Measurements from ENCODE around the gene STXBP5. TPM values are rescaled to one million over a fixed set of nuclear protein-coding genes. Genes with fewer than 3 reads are reported as not detected.

STXBP5 gene
- total RNA-seq, 1 donor from 2014 or later: 34.8 TPM

DNA sequence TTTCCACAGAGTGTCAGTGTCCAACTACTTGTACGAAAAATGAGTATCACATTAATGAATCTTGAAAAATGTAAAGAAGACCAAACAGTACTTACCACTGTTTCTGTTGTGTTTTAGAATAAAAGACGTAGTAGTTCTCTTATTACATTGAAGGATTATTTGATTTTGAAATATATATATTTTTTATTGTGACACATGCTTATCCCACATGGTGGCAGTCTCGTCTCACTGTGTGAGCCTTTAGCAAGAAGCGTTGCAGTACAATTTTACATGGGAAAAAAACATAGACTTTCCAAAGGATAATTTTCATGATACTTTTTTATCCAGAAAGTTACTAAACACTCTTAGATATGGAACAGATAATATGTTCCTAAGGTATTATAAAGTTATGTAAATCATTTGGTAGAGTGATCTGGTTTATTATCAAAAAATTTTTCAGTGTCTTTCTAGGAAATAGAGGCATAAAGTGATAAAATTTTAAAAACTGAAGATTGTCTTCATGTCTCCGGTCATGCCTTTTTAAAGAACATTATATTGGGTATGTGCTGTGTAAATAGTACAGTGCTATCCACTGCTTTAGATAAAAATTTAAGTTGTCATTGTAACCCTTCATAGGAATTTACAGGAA is 186.8 kb downstream of the STXBP5 start:
- Mint-ChIP-seq H3K27me3 (ENCODE audit: unreplicated experiment) (no peaks in the 10 kb centered on the region), H3K27ac (ENCODE audit: unreplicated experiment) (no peak overlapping the region), H3K4me1 (ENCODE audit: unreplicated experiment) (peaks cover 28% of the 10 kb centered on the region), H3K9me3 (ENCODE audit: unreplicated experiment) (no peaks in the 10 kb centered on the region), H3K36me3 (ENCODE audit: unreplicated experiment) (no peaks in the 10 kb centered on the region), H3K4me3 (ENCODE audit: unreplicated experiment) (no peak overlapping the region)
- TF ChIP-seq, protein P1, sequence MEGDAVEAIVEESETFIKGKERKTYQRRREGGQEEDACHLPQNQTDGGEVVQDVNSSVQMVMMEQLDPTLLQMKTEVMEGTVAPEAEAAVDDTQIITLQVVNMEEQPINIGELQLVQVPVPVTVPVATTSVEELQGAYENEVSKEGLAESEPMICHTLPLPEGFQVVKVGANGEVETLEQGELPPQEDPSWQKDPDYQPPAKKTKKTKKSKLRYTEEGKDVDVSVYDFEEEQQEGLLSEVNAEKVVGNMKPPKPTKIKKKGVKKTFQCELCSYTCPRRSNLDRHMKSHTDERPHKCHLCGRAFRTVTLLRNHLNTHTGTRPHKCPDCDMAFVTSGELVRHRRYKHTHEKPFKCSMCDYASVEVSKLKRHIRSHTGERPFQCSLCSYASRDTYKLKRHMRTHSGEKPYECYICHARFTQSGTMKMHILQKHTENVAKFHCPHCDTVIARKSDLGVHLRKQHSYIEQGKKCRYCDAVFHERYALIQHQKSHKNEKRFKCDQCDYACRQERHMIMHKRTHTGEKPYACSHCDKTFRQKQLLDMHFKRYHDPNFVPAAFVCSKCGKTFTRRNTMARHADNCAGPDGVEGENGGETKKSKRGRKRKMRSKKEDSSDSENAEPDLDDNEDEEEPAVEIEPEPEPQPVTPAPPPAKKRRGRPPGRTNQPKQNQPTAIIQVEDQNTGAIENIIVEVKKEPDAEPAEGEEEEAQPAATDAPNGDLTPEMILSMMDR (IDR thresholded peaks at IDR 0.05): peak; percentile 79
- DNase-seq (ENCODE audit: extremely low spot score, unreplicated experiment): no peak

DNA sequence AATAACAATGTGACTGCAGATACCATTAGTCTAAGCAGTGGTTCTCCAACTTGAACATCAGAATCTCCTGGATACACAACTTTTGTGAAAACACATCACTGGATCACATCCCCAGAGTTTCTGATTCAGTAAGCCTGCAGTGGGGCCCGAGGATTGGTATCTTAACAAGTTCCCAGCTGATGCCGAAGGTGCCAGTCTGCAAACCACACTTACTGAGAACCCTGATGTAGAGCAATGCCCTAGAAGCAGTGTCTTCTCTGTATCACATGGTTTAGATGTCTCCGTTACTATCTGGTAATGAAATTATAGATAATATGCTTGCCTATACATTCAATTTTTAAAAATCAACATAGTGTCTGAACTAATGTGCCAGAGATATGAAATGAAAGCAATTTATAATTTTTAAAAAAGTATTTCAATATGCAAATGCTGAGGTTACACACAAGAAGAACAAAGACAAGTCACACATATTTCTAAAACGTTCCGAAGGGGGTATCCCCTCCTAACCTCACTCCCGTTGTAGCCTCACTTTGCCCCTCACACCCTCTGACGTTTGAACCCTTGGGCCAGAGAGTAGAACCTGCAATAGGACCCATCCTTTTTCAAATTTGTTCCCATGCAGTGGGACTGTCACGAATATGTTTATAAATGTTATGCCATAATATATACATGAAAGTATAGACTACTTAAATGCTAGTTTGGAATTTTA is 188.9 kb downstream of the STXBP5 start:
- H3K4me1 Mint-ChIP-seq (ENCODE audit: unreplicated experiment): peaks cover 35% of the 10 kb centered on the region
- no peak overlapping the region for H3K4me3 Mint-ChIP-seq (ENCODE audit: unreplicated experiment)
- DNase-seq (ENCODE audit: extremely low spot score, unreplicated experiment): no peak
- no peaks in the 10 kb centered on the region for H3K9me3 Mint-ChIP-seq (ENCODE audit: unreplicated experiment)
- TF ChIP-seq, protein P1 (IDR thresholded peaks at IDR 0.05): no peak
- no peaks in the 10 kb centered on the region for H3K36me3 Mint-ChIP-seq (ENCODE audit: unreplicated experiment)
- H3K27ac Mint-ChIP-seq (ENCODE audit: unreplicated experiment): no peak overlapping the region
- H3K27me3 Mint-ChIP-seq (ENCODE audit: unreplicated experiment): no peaks in the 10 kb centered on the region

DNA sequence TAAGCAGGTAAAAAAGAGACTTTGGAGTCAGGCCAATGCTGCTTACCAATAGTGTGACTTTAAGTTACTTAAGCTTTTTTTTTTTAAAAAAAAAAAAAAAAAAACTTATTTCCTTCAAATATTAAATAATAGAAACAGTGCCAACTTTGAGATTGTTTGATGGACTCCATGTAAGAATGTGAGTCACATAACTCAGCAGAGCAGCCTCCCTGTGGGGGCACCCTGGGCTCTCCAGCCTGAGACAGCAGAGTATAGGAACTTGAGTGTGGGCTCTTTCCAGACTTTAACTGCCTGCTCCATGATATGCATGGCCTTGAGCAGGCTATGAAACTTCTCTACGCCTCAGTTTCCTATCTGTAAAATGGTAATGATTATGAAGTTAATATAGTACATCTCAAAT is 190.9 kb downstream of the STXBP5 start:
- H3K27me3 Mint-ChIP-seq (ENCODE audit: unreplicated experiment): no peaks in the 10 kb centered on the region
- no peaks in the 10 kb centered on the region for H3K9me3 Mint-ChIP-seq (ENCODE audit: unreplicated experiment)
- H3K36me3 Mint-ChIP-seq (ENCODE audit: unreplicated experiment): no peaks in the 10 kb centered on the region
- peaks cover 39% of the 10 kb centered on the region for H3K4me1 Mint-ChIP-seq (ENCODE audit: unreplicated experiment)
- no peak overlapping the region for H3K4me3 Mint-ChIP-seq (ENCODE audit: unreplicated experiment)
- H3K27ac Mint-ChIP-seq (ENCODE audit: unreplicated experiment): no peak overlapping the region
- TF ChIP-seq, protein P1 (IDR thresholded peaks at IDR 0.05): no peak
- DNase-seq (ENCODE audit: extremely low spot score, unreplicated experiment): no peak

DNA sequence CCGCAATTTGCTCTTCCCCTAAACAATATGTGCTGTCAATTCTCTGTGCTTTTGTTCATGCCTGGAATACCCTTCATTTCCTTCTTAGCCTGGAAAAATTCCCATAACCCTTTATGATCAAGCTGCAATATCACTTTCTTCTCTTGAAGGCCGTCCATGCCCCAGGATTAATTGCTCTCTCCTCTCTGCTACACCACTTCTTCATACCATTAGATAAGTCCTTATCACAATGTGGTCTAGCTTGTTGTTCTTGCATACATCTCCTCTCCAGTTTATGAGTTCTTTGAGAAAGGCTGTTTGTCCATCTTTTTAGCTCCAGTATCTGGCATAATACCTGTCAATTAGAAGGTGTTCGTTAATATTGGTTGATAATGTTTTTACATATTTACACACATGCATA is 193.1 kb downstream of the STXBP5 start:
- Mint-ChIP-seq H3K9me3 (ENCODE audit: unreplicated experiment) (peaks cover 5% of the 10 kb centered on the region), H3K27ac (ENCODE audit: unreplicated experiment) (no peak overlapping the region), H3K4me1 (ENCODE audit: unreplicated experiment) (peaks cover 29% of the 10 kb centered on the region), H3K36me3 (ENCODE audit: unreplicated experiment) (no peaks in the 10 kb centered on the region), H3K4me3 (ENCODE audit: unreplicated experiment) (no peak overlapping the region), H3K27me3 (ENCODE audit: unreplicated experiment) (no peaks in the 10 kb centered on the region)
- no peak for DNase-seq (ENCODE audit: extremely low spot score, unreplicated experiment)
- TF ChIP-seq, protein P1 (IDR thresholded peaks at IDR 0.05): no peak

DNA sequence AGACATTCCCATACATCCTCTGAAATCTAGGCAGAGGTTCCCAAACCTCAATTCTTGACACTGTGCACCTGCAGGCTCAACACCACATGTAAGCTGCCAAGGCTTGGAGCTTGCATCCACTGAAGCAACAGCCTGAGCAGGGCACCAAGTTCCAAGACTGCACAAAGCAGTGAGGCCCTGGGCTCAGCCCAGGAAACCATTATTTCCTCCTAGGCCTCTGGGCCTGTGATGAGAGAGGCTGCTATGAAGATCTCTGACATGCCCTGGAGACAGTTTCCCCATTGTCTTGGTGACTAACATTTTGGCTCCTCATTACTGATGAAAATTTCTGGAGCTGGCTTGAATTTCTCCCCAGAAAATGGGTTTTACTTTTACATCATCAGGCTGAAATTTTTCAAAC is 196.8 kb downstream of the STXBP5 start:
- Mint-ChIP-seq H3K4me1 (ENCODE audit: unreplicated experiment) (peaks cover 15% of the 10 kb centered on the region), H3K27ac (ENCODE audit: unreplicated experiment) (no peak overlapping the region), H3K9me3 (ENCODE audit: unreplicated experiment) (peaks cover 13% of the 10 kb centered on the region), H3K27me3 (ENCODE audit: unreplicated experiment) (no peaks in the 10 kb centered on the region), H3K4me3 (ENCODE audit: unreplicated experiment) (no peak overlapping the region), H3K36me3 (ENCODE audit: unreplicated experiment) (no peaks in the 10 kb centered on the region)
- DNase-seq (ENCODE audit: extremely low spot score, unreplicated experiment): no peak
- TF ChIP-seq, protein P1 (IDR thresholded peaks at IDR 0.05): no peak

Measured in osteocyte (in vitro differentiated cells).